HFFc6 (cell line): ENCODE measurements around the gene EML4. TPM values are rescaled to one million over a fixed set of nuclear protein-coding genes. Genes with fewer than 3 reads are reported as not detected.

Experiments
- DNase-seq: peaks from one replicate; pipeline ENCODE4 v3.0.0-alpha.2; 2018
- H3K27ac Mint-ChIP-seq: 2 replicates; pipeline ENCODE4 v1.8.0; 2020; ENCODE audit warnings: mild to moderate bottlenecking, mixed read lengths
- H3K27me3 Mint-ChIP-seq: 2 replicates; pipeline ENCODE4 v1.8.0; 2021; ENCODE audit warnings: mild to moderate bottlenecking, moderate library complexity, mixed read lengths; ENCODE audit not compliant: insufficient read depth
- H3K36me3 Mint-ChIP-seq: 2 replicates; pipeline ENCODE4 v1.8.0; 2021; ENCODE audit warnings: low read depth, mixed read lengths
- H3K4me1 Mint-ChIP-seq: 2 replicates; pipeline ENCODE4 v1.8.0; 2020; ENCODE audit warnings: low read depth, mixed read lengths
- H3K4me3 Mint-ChIP-seq: 2 replicates; pipeline ENCODE4 v1.8.0; 2020; ENCODE audit warnings: mild to moderate bottlenecking, moderate library complexity, mixed read lengths
- H3K9me3 Mint-ChIP-seq: 2 replicates; pipeline ENCODE4 v1.8.0; 2020; ENCODE audit warnings: mild to moderate bottlenecking, mixed read lengths
- CTCF ChIP-seq: fragments of 200-600 bp; sonication (generic); IDR thresholded peaks from 2 replicates; pipeline ENCODE4 v1.5.0; 2021; ENCODE audit warnings: antibody characterized with exemption, mild to moderate bottlenecking
- total RNA-seq, 6 experiments: library from RNA; stranded (reverse); fragmentation: NEBNext Ultra II Directional; extraction: Animal tissue kit (Norgen Biotek cat#: 25700); gene quantifications; 2 replicates in 1 of 6; 3 replicates in 5 of 6; pipeline ENCODE4 v1.2.3, GENCODE V29; 2021

EML4 gene
- total RNA-seq, 6 experiments from 2014 or later = 31.7 to 35.8 (median 33.6) TPM

DNA sequence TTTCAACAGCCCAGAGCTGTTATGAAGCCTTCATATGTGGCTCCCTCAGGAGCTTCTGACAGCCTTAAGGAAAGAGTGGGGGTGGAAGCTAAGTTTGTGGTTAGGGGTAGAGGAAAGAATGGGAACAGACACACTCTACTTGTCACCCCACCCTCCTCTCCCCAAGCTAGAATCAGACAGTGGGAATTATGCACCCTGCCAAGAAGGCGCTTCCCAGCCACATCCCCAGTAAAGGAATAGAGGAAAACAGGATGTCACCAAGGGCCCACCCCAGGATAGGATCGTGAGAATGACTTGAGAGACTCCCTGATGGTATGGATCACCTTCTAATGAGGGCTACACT is 32.4 kb upstream of the EML4 start:
- Mint-ChIP-seq H3K27me3 (no peaks in the 10 kb centered on the region; the same call in 1 of the 2 replicates), H3K36me3 (no peaks in the 10 kb centered on the region), H3K4me3 (no peak overlapping the region), H3K4me1 (peaks cover 76% of the 10 kb centered on the region), H3K9me3 (peaks cover 5% of the 10 kb centered on the region; the same call in 1 of the 2 replicates), H3K27ac (no peak overlapping the region)
- TF ChIP-seq CTCF = no peak
- DNase-seq = no peak

DNA sequence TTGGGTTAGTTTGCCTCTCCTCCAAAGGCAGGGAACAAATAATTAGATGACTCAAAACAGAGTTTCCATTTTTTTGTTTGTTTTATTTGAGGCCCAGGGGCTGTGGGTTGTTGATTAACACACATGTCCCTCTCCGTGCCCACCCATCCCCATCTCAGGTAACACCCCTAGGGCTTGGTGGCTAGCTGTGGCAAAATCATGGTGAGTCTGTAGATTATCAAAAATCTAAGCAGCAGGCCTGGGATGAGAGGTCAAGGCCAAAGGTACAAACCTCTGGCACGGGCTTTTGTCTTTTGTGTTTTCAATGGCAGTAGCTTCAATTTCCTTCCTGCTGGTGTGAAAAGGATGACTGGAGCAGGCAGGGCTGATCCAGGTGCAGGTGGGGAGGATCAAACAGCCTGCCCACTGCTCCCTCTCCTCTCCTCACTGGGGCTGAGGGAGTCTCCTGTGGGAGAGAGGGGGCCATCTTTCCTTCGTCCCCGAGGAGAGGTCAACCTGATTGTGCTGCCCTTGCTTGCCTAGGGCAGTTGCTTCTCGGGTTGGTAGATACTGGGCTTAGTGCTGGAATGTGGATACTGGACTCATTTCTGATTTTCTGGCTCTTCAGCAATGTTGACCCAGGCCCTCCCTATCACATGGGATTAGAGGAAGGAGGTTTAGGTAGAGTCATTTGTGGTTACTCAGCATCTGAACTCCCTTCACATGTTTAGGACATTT is 31.9 kb upstream of the EML4 start:
- H3K9me3 Mint-ChIP-seq = peaks cover 5% of the 10 kb centered on the region; the same call in 1 of the 2 replicates
- no peak overlapping the region for H3K27ac Mint-ChIP-seq
- TF ChIP-seq CTCF = no peak
- H3K27me3 Mint-ChIP-seq = no peaks in the 10 kb centered on the region; the same call in 1 of the 2 replicates
- no peak overlapping the region for H3K4me3 Mint-ChIP-seq
- peaks cover 76% of the 10 kb centered on the region for H3K4me1 Mint-ChIP-seq
- no peak for DNase-seq
- no peaks in the 10 kb centered on the region for H3K36me3 Mint-ChIP-seq

DNA sequence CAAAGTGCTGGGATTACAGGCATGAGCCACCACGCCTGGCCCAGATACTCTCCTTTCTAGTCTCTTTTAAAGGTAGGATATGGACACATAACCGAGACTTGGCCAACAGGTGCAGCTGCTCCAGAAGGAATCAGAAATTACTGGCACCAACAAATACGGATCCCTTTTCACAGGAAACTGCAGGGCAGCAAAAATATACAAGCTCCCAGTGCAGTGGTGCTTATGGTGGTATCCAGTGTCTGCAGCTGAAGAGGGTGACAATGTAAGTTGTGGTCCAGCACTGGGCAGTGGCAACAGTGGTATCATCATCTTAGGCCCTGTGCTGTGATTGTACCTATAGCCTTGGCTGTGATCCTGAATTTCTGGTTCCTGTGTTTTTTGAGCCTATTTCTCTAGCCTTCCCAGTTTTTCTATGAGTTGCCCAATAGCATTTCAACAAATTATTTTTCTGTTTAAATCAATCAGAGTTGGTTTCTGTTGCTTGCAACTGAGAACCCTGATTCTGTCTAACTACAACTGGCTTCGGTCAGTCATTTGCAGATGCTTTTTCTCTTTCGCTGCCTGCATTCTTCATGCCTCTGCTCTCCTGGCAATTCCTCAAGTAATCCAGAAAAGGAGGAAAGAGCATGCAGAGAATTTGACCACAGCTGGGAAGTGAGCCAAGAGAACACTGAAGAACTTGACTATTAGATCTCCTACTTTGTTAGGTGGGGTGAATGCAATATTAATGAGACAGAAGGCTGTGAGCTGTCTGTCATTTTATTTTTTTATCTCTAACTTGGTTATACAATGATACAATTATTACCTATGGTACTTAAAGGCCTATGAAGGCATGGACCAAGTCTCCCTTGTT is 30.8 kb upstream of the EML4 start:
- Mint-ChIP-seq H3K27me3 (no peaks in the 10 kb centered on the region), H3K4me1 (peaks cover 76% of the 10 kb centered on the region), H3K4me3 (peak overlapping the region; percentile 65), H3K27ac (peak overlapping the region; percentile 79), H3K9me3 (peaks cover 5% of the 10 kb centered on the region; the same call in 1 of the 2 replicates), H3K36me3 (no peaks in the 10 kb centered on the region)
- DNase-seq = peak; percentile 96
- TF ChIP-seq CTCF = no peak

DNA sequence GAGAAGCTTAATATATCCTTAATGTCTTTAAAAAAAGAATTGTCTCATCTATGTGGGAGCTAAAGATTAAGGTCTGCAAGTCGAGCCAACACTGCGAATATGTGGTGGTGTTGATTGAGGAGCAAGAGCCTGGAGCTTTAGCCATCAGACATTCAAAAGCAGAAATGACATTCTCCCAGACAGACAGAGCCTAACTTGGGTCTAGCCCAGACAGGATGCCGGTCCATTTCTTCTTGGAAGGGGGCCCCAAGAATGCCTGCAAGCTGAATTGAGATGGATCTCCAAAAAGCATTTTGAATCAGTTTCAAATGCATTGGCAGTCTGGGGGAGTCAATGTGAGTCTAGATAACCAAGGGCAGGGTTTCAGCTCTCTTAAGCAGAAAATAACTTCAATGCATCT is 30.1 kb upstream of the EML4 start:
- H3K9me3 Mint-ChIP-seq = peaks cover 5% of the 10 kb centered on the region; the same call in 1 of the 2 replicates
- peaks cover 70% of the 10 kb centered on the region for H3K4me1 Mint-ChIP-seq
- H3K36me3 Mint-ChIP-seq = no peaks in the 10 kb centered on the region
- no peaks in the 10 kb centered on the region for H3K27me3 Mint-ChIP-seq
- no peak overlapping the region; the same call in 1 of the 2 replicates for H3K27ac Mint-ChIP-seq
- H3K4me3 Mint-ChIP-seq = no peak overlapping the region
- no peak for TF ChIP-seq CTCF
- DNase-seq = no peak

GRCh38 chr2:42140496-42140895 is 28.7 kb upstream of the EML4 start:
- no peak for DNase-seq
- Mint-ChIP-seq H3K27me3 (no peaks in the 10 kb centered on the region), H3K4me3 (peak overlapping the region; percentile 88; the same call in 1 of the 2 replicates), H3K27ac (peak overlapping the region; percentile 91), H3K9me3 (peaks cover 5% of the 10 kb centered on the region; the same call in 1 of the 2 replicates), H3K4me1 (peaks cover 70% of the 10 kb centered on the region), H3K36me3 (no peaks in the 10 kb centered on the region)
- TF ChIP-seq CTCF = no peak
